ENCODE results near the gene STK16.

STK16 gene

GRCh38 chr2:219291394-219291793, 46.1 kb downstream of the STK16 start:
- H3K9me3 ChIP-seq (ENCODE audit: insufficient read depth, low read depth, low read length) = no peaks in the 10 kb centered on the region
- H3K79me2 ChIP-seq (ENCODE audit: insufficient read depth, low read length) = no peaks in the 10 kb centered on the region
- no peak overlapping the region for H3K4me3 ChIP-seq (ENCODE audit: low read length, poor library complexity, severe bottlenecking)
- no peaks in the 10 kb centered on the region for H3F3A ChIP-seq (ENCODE audit: low read depth)
- no peaks in the 10 kb centered on the region for H4K20me1 ChIP-seq (ENCODE audit: insufficient read depth, low read length, poor library complexity, severe bottlenecking)
- H3K4me1 ChIP-seq (ENCODE audit: insufficient read depth, low read length, poor library complexity, severe bottlenecking) = peaks cover 17% of the 10 kb centered on the region
- H3K9me2 ChIP-seq (replicated peaks; ENCODE audit: low read depth, low read length) = no peaks in the 10 kb centered on the region
- no peak overlapping the region for H2AFZ ChIP-seq (ENCODE audit: low read length)
- H3K27me3 ChIP-seq (ENCODE audit: insufficient read depth, low read length, poor library complexity, severe bottlenecking) = no peaks in the 10 kb centered on the region
- H3K9ac ChIP-seq (ENCODE audit: low read depth, low read length, poor library complexity, severe bottlenecking) = no peak overlapping the region
- TF ChIP-seq CTCF (conservative IDR thresholded peaks at IDR 0.05; ENCODE audit: low read length) (no peak), EZH2phosphoT487 (IDR thresholded peaks at IDR 0.05; ENCODE audit: borderline replicate concordance) (no peak)
- H3K4me2 ChIP-seq (ENCODE audit: low read depth, low read length, poor library complexity, severe bottlenecking) = no peak overlapping the region
- H3K36me3 ChIP-seq (ENCODE audit: insufficient read depth, low read length) = no peaks in the 10 kb centered on the region

- no peaks in the 10 kb centered on the region for H3K79me2 ChIP-seq (ENCODE audit: insufficient read depth, low read length)
- H3F3A ChIP-seq (ENCODE audit: low read depth) = no peaks in the 10 kb centered on the region
- TF ChIP-seq CTCF (conservative IDR thresholded peaks at IDR 0.05; ENCODE audit: low read length) (no peak), EZH2phosphoT487 (IDR thresholded peaks at IDR 0.05; ENCODE audit: borderline replicate concordance) (no peak)
- H3K9ac ChIP-seq (ENCODE audit: low read depth, low read length, poor library complexity, severe bottlenecking) = no peak overlapping the region
- no peak overlapping the region for H2AFZ ChIP-seq (ENCODE audit: low read length)
- no peaks in the 10 kb centered on the region for H3K9me3 ChIP-seq (ENCODE audit: insufficient read depth, low read depth, low read length)
- no peaks in the 10 kb centered on the region for H3K36me3 ChIP-seq (ENCODE audit: insufficient read depth, low read length)
- H3K4me3 ChIP-seq (ENCODE audit: low read length, poor library complexity, severe bottlenecking) = no peak overlapping the region
- no peaks in the 10 kb centered on the region for H3K9me2 ChIP-seq (replicated peaks; ENCODE audit: low read depth, low read length)
- peaks cover 17% of the 10 kb centered on the region for H3K4me1 ChIP-seq (ENCODE audit: insufficient read depth, low read length, poor library complexity, severe bottlenecking)
- H3K27me3 ChIP-seq (ENCODE audit: insufficient read depth, low read length, poor library complexity, severe bottlenecking) = no peaks in the 10 kb centered on the region
- no peaks in the 10 kb centered on the region for H4K20me1 ChIP-seq (ENCODE audit: insufficient read depth, low read length, poor library complexity, severe bottlenecking)
- H3K4me2 ChIP-seq (ENCODE audit: low read depth, low read length, poor library complexity, severe bottlenecking) = no peak overlapping the region
These were observed 46.7 kb downstream of the STK16 start for GRCh38 chr2:219291910-219292490.

GRCh38 chr2:219292616-219293015, 47.3 kb downstream of the STK16 start:
- no peaks in the 10 kb centered on the region for H3K27me3 ChIP-seq (ENCODE audit: insufficient read depth, low read length, poor library complexity, severe bottlenecking)

More at GRCh38 chr2:219292616-219293015, 47.3 kb downstream of the STK16 start:
- Histone ChIP-seq H3K9me3 (ENCODE audit: insufficient read depth, low read depth, low read length) (no peaks in the 10 kb centered on the region), H3K4me2 (ENCODE audit: low read depth, low read length, poor library complexity, severe bottlenecking) (no peak overlapping the region), H3K79me2 (ENCODE audit: insufficient read depth, low read length) (no peaks in the 10 kb centered on the region), H3K9ac (ENCODE audit: low read depth, low read length, poor library complexity, severe bottlenecking) (no peak overlapping the region), H3K4me1 (ENCODE audit: insufficient read depth, low read length, poor library complexity, severe bottlenecking) (peaks cover 17% of the 10 kb centered on the region), H3K36me3 (ENCODE audit: insufficient read depth, low read length) (no peaks in the 10 kb centered on the region), H3K4me3 (ENCODE audit: low read length, poor library complexity, severe bottlenecking) (no peak overlapping the region), H3F3A (ENCODE audit: low read depth) (no peaks in the 10 kb centered on the region), H3K9me2 (replicated peaks; ENCODE audit: low read depth, low read length) (no peaks in the 10 kb centered on the region), H4K20me1 (ENCODE audit: insufficient read depth, low read length, poor library complexity, severe bottlenecking) (no peaks in the 10 kb centered on the region), H2AFZ (ENCODE audit: low read length) (no peak overlapping the region)
- TF ChIP-seq EZH2phosphoT487 (IDR thresholded peaks at IDR 0.05; ENCODE audit: borderline replicate concordance) (no peak), CTCF (conservative IDR thresholded peaks at IDR 0.05; ENCODE audit: low read length) (no peak)

Measured in Loucy (cell line).